Heart left ventricle (tissue), 13 donors: ENCODE data around the gene REXO1.

ENCODE experiments used
- POLR2A ChIP-seq, 2 donors: fragments of 450-650 bp; IDR thresholded peaks; one replicate each; pipeline ENCODE4 v1.6.1; 2017; ENCODE audit warnings: antibody characterized with exemption in 2 of 2, mild to moderate bottlenecking in 2 of 2, moderate library complexity in 2 of 2
- TF ChIP-seq, protein P1 (sequence below), 12 donors: fragments of 200-600 bp; sonication (generic) in 4 of 12; IDR thresholded peaks; one replicate each; pipeline versions ENCODE4 v1.5.0 to v1.8.0; 2018 to 2022; ENCODE audit warnings: antibody characterized with exemption in 12 of 12, mild to moderate bottlenecking in 5 of 12
- donor health status: ischemic (EF 13 %, LVEDD 7.1; RV severe dilation, severe dysfunction).
- donor health status: DM: no; HTN: yes; CAD: no.
- donor health status: DM: no; HTN: no; CAD: no.
- donor health status: ischemic (EF 25% LVEDD 6.9; RV normal size, moderate dysfunction).
- donor health status: ischemic (EF 25% LVEDD 5.7; RV mildly dilated, moderate dysfunction).
- donor health status: ischemic (EF 35%, LVEDD 5.7; RV mildly dilated, moderate dysfunction).
- donor health status: nonischemic (EF 11% LVEDD 7.7; RV severe dilation, severe dysfunction).
- donor health status: DM: yes; HTN: yes; CAD: no.
- donor health status: PGD.
- donor health status: ischemic (EF 29% LVEDD 5.4; RV normal size, mild dysfunction).
- donor health status: nonischemic (EF 23%, LVEDD 6.1; RV moderate dilation, normal function).

DNA sequence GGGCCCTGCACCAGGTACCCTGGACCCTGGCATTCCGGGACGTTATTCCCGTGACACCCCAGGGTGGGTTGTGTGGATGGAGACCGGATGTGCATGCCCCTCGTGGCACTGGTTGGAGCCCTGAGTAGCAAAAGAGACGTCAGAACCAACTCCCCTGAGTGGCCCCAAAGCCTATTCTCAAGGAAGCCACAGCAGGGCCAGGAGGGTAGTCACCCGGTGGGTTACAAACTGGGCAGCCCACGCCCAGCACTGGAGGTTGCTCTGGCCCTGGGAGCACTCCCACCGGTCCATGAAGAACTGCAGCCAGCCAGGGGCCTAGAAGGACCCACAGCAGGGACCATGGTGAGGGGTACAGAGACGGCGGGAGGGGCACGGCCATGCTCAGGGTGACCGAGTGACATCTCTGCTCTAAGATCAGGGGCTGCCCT is 7.6 kb upstream of the REXO1 start:
- TF ChIP-seq, protein P1, sequence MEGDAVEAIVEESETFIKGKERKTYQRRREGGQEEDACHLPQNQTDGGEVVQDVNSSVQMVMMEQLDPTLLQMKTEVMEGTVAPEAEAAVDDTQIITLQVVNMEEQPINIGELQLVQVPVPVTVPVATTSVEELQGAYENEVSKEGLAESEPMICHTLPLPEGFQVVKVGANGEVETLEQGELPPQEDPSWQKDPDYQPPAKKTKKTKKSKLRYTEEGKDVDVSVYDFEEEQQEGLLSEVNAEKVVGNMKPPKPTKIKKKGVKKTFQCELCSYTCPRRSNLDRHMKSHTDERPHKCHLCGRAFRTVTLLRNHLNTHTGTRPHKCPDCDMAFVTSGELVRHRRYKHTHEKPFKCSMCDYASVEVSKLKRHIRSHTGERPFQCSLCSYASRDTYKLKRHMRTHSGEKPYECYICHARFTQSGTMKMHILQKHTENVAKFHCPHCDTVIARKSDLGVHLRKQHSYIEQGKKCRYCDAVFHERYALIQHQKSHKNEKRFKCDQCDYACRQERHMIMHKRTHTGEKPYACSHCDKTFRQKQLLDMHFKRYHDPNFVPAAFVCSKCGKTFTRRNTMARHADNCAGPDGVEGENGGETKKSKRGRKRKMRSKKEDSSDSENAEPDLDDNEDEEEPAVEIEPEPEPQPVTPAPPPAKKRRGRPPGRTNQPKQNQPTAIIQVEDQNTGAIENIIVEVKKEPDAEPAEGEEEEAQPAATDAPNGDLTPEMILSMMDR (IDR thresholded peaks at IDR 0.05) = no peak
- TF ChIP-seq POLR2A (IDR thresholded peaks at IDR 0.05) = no peak
